ENCODE results near the gene ILKAP. TPM values are rescaled to one million over a fixed set of nuclear protein-coding genes. Genes with fewer than 3 reads are reported as not detected.

Gene ILKAP
- total RNA-seq, 2 donors from 2014 or later, result 22.8 to 44.8 TPM

DNA sequence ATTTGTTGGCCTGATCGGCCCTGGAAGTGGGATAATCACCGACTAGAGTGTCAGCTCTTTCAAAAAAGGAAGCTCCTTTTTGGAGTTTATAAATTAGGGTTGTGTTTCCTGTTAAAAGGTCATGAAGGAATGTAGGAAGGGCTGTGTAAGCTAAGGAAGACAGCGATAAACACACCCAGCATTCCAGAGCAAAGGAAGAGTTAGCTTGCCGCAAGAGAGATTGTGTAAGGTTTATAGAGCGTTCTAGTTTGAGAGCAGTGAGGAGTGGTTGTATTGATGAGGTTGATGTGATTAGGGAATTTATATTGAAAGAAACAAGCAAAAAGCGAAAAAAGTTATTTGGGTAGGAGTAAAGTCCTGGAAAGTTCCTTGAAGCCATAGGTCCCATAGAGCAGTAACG, 3.5 kb upstream of the ILKAP start:
- no peak overlapping the region for H3K4me3 ChIP-seq
- H3K9me3 ChIP-seq, result no peaks in the 10 kb centered on the region
- WGBS, 2 donors, result 78 to 84% methylated on average over 7 of the region's 7 CpGs
- intact Hi-C loops (cut with DNase I), result no loop called here
- no peak for ATAC-seq
- DNase-seq, result no peak
- no peaks in the 10 kb centered on the region for H3K27me3 ChIP-seq
- no peak overlapping the region for H3K27ac ChIP-seq
- TF ChIP-seq, protein P1, sequence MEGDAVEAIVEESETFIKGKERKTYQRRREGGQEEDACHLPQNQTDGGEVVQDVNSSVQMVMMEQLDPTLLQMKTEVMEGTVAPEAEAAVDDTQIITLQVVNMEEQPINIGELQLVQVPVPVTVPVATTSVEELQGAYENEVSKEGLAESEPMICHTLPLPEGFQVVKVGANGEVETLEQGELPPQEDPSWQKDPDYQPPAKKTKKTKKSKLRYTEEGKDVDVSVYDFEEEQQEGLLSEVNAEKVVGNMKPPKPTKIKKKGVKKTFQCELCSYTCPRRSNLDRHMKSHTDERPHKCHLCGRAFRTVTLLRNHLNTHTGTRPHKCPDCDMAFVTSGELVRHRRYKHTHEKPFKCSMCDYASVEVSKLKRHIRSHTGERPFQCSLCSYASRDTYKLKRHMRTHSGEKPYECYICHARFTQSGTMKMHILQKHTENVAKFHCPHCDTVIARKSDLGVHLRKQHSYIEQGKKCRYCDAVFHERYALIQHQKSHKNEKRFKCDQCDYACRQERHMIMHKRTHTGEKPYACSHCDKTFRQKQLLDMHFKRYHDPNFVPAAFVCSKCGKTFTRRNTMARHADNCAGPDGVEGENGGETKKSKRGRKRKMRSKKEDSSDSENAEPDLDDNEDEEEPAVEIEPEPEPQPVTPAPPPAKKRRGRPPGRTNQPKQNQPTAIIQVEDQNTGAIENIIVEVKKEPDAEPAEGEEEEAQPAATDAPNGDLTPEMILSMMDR (IDR thresholded peaks at IDR 0.05), result no peak
- no peak for TF ChIP-seq POLR2A (IDR thresholded peaks at IDR 0.05)
- H3K4me1 ChIP-seq, result peaks cover 10% of the 10 kb centered on the region
- H3K36me3 ChIP-seq (replicated peaks in 1 of 2; ENCODE audit: insufficient read depth in 1 of 2, low read depth in 2 of 2), result no peaks in the 10 kb centered on the region

DNA sequence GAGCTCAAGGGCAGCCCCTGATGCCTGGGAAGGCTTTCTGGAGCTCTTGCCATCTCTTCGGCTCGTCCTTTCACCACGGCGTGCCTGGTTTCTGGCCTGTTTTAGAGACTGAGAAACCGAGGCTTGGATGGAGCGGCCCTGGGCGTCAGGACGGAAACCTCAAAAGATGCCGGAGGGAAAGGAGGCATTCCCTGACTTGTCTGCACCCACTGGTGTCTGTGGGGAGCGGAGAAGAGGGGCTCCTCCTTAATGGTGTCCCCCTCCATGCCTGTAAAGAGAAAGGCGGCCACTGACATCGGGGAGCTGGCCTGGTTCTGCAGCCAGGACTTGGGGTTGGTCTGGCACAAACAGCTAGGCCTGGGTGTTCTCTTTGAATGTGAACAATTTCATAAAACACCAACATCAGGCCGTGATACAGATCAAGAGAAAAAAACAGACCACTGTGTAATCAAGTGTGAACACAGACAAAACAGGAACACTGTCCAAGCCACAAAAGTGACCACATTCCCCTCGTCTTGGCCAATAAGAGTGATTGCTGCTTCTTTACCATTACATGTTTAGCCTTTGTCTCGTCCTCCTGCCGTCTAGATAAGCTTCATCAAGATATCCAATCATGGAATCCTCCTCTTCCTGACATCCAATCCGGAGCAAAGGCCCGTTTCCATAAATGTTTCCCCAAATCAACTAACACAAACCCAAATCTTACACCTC, 633 bp upstream of the ILKAP start:
- Histone ChIP-seq H3K27me3 (no peaks in the 10 kb centered on the region), H3K36me3 (replicated peaks in 1 of 2; ENCODE audit: insufficient read depth in 1 of 2, low read depth in 2 of 2) (no peaks in the 10 kb centered on the region), H3K9me3 (no peaks in the 10 kb centered on the region), H3K4me1 (peaks cover 28% of the 10 kb centered on the region), H3K4me3 (no peak overlapping the region), H3K27ac (peak overlapping the region; percentile 83 to 94 (median 88))
- intact Hi-C loops (cut with DNase I), result no loop called here
- DNase-seq (no peak), ATAC-seq (peak; percentile 16)
- TF ChIP-seq POLR2A (IDR thresholded peaks at IDR 0.05), result no peak
- TF ChIP-seq, protein P1 (IDR thresholded peaks at IDR 0.05), result no peak
- 46 to 68% methylated on average over 14 to 18 of the region's 18 CpGs for WGBS, 2 donors

DNA sequence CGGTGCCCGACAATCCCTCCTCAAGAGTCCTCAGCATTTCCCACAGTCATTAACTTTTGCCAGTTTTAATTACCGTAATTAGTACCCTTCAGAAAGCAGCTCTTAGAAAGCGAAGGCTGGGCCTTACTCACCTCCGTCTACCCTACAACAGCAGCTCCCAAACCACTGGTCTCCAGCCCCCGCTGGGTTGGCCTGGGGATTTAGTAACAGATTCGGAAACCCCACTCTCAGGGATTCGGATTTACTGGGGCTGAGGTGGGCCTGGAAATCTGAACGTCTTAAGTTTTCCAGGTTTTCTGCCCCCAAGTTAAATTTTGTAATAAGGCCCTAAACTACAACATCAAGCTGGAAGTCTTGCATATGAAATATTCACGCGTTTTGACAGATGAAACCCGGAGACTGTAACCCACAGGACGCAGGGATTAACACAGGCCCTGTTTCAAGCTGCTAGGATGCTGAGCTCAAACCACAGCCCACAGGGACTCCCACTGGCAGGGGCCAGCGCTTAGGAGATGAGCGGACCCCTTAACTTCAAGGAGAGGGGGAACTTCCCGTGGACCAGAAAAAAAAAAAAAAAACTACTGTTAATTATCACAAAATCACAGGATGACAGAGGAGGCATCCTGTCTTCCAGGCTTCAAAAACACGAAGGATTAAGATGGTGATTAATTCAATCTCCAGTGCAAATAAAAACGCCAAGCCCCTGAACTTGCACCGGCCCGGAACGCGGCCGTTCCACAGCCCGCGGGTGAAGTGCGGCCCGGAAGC, 985 bp downstream of the ILKAP start:
- Histone ChIP-seq H3K4me3 (peak overlapping the region; percentile 32 to 79), H3K9me3 (no peaks in the 10 kb centered on the region), H3K36me3 (replicated peaks in 1 of 2; ENCODE audit: insufficient read depth in 1 of 2, low read depth in 2 of 2) (no peaks in the 10 kb centered on the region), H3K4me1 (peaks cover 28% of the 10 kb centered on the region), H3K27me3 (no peaks in the 10 kb centered on the region), H3K27ac (peak overlapping the region; percentile 83 to 94 (median 88))
- WGBS, 2 donors, result 8 to 11% methylated on average over 18 to 27 of the region's 27 CpGs
- intact Hi-C loops (cut with DNase I), result no loop called here
- ATAC-seq (no peak), DNase-seq (no peak)
- TF ChIP-seq POLR2A (IDR thresholded peaks at IDR 0.05), result no peak
- TF ChIP-seq, protein P1 (IDR thresholded peaks at IDR 0.05), result no peak

DNA sequence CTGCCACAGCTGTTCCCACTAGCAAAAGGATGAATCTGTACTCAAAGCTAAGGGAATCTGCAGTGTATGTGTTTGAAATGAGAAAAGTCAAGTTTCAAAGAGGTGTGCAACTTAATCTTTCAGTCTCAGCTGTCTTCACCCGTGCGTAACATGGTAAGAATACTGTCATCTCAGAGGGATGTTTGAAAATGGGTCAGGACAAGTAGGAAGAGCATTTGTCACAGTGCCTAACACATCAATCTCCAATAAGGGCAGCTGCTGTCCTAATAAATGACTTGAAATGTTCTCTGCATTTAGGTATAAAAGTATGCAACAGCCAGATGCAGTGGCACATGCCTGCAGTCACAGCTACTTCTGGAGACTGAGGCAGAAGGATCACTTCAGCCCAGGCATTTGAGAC, 13.1 kb downstream of the ILKAP start:
- ATAC-seq, result no peak
- WGBS, 2 donors, result 92 to 94% methylated on average over 2 of the region's 2 CpGs
- no peak overlapping the region for H3K4me3 ChIP-seq

More for the DNA sequence above, 13.1 kb downstream of the ILKAP start:
- H3K36me3 ChIP-seq (replicated peaks in 1 of 2; ENCODE audit: insufficient read depth in 1 of 2, low read depth in 2 of 2), result peaks cover 12 to 38% of the 10 kb centered on the region in 2 donors
- H3K9me3 ChIP-seq, result no peaks in the 10 kb centered on the region
- H3K27me3 ChIP-seq, result no peaks in the 10 kb centered on the region
- H3K4me1 ChIP-seq, result no peaks in the 10 kb centered on the region
- TF ChIP-seq POLR2A (IDR thresholded peaks at IDR 0.05), result no peak
- TF ChIP-seq, protein P1 (IDR thresholded peaks at IDR 0.05), result no peak
- DNase-seq, result no peak
- no peak overlapping the region for H3K27ac ChIP-seq
- intact Hi-C loops (cut with DNase I), result no loop called here
